ENCODE data around the gene SLC25A34. TPM values are rescaled to one million over a fixed set of nuclear protein-coding genes. Genes with fewer than 3 reads are reported as not detected.

SLC25A34 gene
- total RNA-seq, 2 experiments from 2014 or later, result 1.9 to 2.8 TPM

GRCh38 chr1:15756143-15757015 lies 20.3 kb downstream of the SLC25A34 start:
- Histone ChIP-seq H3K4me3 (ENCODE audit: low read length) (no peak overlapping the region), H3K27me3 (ENCODE audit: control insufficient read depth in 1 of 2, insufficient read depth in 2 of 2, low read length in 2 of 2) (peaks cover 21 to 48% of the 10 kb centered on the region in 2 experiments), H3K9me3 (ENCODE audit: control insufficient read depth in 1 of 2, insufficient read depth in 1 of 2, low read length in 2 of 2) (no peaks in the 10 kb centered on the region), H3K27ac (ENCODE audit: low read depth in 1 of 2, low read length in 2 of 2) (no peak overlapping the region), H3K4me1 (ENCODE audit: insufficient read depth, low read length) (peaks cover 21% of the 10 kb centered on the region), H3K36me3 (ENCODE audit: insufficient read depth, low read length) (no peaks in the 10 kb centered on the region)
- H3K27me3 Mint-ChIP-seq, result peaks cover 55% of the 10 kb centered on the region
- H3K4me3 Mint-ChIP-seq, result peak overlapping the region; percentile 7
- CTCF ChIA-PET, result no interaction called here
- intact Hi-C loops (cut with DNase I, micrococcal nuclease), result no loop called here
- no peaks in the 10 kb centered on the region for H3K9me3 Mint-ChIP-seq
- TF ChIP-seq CTCF (IDR thresholded peaks at IDR 0.05), result no peak
- POLR2A ChIA-PET, result no interaction called here
- H3K36me3 Mint-ChIP-seq (ENCODE audit: low read depth), result no peaks in the 10 kb centered on the region
- peaks cover 15% of the 10 kb centered on the region for H3K4me1 Mint-ChIP-seq (ENCODE audit: low read depth)
- no peak overlapping the region for H3K27ac Mint-ChIP-seq
- peak; percentile 70 for ATAC-seq (ENCODE audit: poor library complexity)
- peak in 5 of 14 experiments; percentile 6 to 37 (median 32) for DNase-seq

- POLR2A ChIA-PET, result no interaction called here
- no peaks in the 10 kb centered on the region for H3K9me3 Mint-ChIP-seq
- H3K27me3 Mint-ChIP-seq, result peaks cover 59% of the 10 kb centered on the region
- no peaks in the 10 kb centered on the region for H3K9me3 ChIP-seq (ENCODE audit: control insufficient read depth in 1 of 2, insufficient read depth in 1 of 2, low read length in 2 of 2)
- no peaks in the 10 kb centered on the region for H3K36me3 ChIP-seq (ENCODE audit: insufficient read depth, low read length)
- no peak overlapping the region for H3K27ac ChIP-seq (ENCODE audit: low read depth in 1 of 2, low read length in 2 of 2)
- ATAC-seq (ENCODE audit: poor library complexity), result no peak
- CTCF ChIA-PET, result no interaction called here
- peak in 1 of 14 experiments; percentile 30 for DNase-seq
- H3K4me1 Mint-ChIP-seq (ENCODE audit: low read depth), result peaks cover 15% of the 10 kb centered on the region
- H3K4me1 ChIP-seq (ENCODE audit: insufficient read depth, low read length), result peaks cover 21% of the 10 kb centered on the region
- no peak overlapping the region for H3K27ac Mint-ChIP-seq
- TF ChIP-seq CTCF (IDR thresholded peaks at IDR 0.05), result no peak
- H3K4me3 ChIP-seq (ENCODE audit: low read length), result no peak overlapping the region
- intact Hi-C loops (cut with DNase I, micrococcal nuclease), result no loop called here
- H3K27me3 ChIP-seq (ENCODE audit: control insufficient read depth in 1 of 2, insufficient read depth in 2 of 2, low read length in 2 of 2), result peaks cover 24 to 48% of the 10 kb centered on the region in 2 experiments
- H3K36me3 Mint-ChIP-seq (ENCODE audit: low read depth), result no peaks in the 10 kb centered on the region
- H3K4me3 Mint-ChIP-seq, result peak overlapping the region; percentile 63
Observed at GRCh38 chr1:15757016-15757543, 21.0 kb downstream of the SLC25A34 start.

- POLR2A ChIA-PET, result no interaction called here
- intact Hi-C loops (cut with DNase I, micrococcal nuclease), result no loop called here
- Histone ChIP-seq H3K4me1 (ENCODE audit: insufficient read depth, low read length) (peaks cover 21% of the 10 kb centered on the region), H3K27ac (ENCODE audit: low read depth in 1 of 2, low read length in 2 of 2) (no peak overlapping the region), H3K36me3 (ENCODE audit: insufficient read depth, low read length) (no peaks in the 10 kb centered on the region), H3K9me3 (ENCODE audit: control insufficient read depth in 1 of 2, insufficient read depth in 1 of 2, low read length in 2 of 2) (no peaks in the 10 kb centered on the region), H3K27me3 (ENCODE audit: control insufficient read depth in 1 of 2, insufficient read depth in 2 of 2, low read length in 2 of 2) (peaks cover 24 to 48% of the 10 kb centered on the region in 2 experiments), H3K4me3 (ENCODE audit: low read length) (no peak overlapping the region)
- no peaks in the 10 kb centered on the region for H3K36me3 Mint-ChIP-seq (ENCODE audit: low read depth)
- no peaks in the 10 kb centered on the region for H3K9me3 Mint-ChIP-seq
- ATAC-seq (ENCODE audit: poor library complexity) (no peak), DNase-seq (peak in 1 of 14 experiments; percentile 31)
- no peak overlapping the region for H3K27ac Mint-ChIP-seq
- H3K27me3 Mint-ChIP-seq, result peaks cover 64% of the 10 kb centered on the region
- CTCF ChIA-PET, result no interaction called here
- peaks cover 15% of the 10 kb centered on the region for H3K4me1 Mint-ChIP-seq (ENCODE audit: low read depth)
- no peak for TF ChIP-seq CTCF (IDR thresholded peaks at IDR 0.05)
- peak overlapping the region; percentile 77 for H3K4me3 Mint-ChIP-seq
Observed at GRCh38 chr1:15757575-15758342, 21.7 kb downstream of the SLC25A34 start.

Measured in CD4-positive, alpha-beta T cell (primary cell).